Hepatocyte (in vitro differentiated cells): ENCODE measurements around the gene BGN. TPM values are rescaled to one million over a fixed set of nuclear protein-coding genes. Genes with fewer than 3 reads are reported as not detected.

Source experiments
- DNase-seq: peaks from one replicate; pipeline ENCODE4 v3.0.0-alpha.2; 2016; ENCODE audit warnings: low spot score
- H2AFZ ChIP-seq: fragments of 200-600 bp; sonication (generic); 2 replicates; pipeline ENCODE4 v1.6.0; 2016; ENCODE audit warnings: antibody characterized with exemption, mild to moderate bottlenecking
- H3K27ac ChIP-seq: fragments of 200-600 bp; sonication (generic); 2 replicates; pipeline ENCODE4 v1.5.1; 2016; ENCODE audit warnings: mild to moderate bottlenecking
- H3K27me3 ChIP-seq: fragments of 200-600 bp; sonication (generic); 2 replicates; pipeline ENCODE4 v1.6.1; 2016
- H3K36me3 ChIP-seq: fragments of 200-600 bp; sonication (generic); replicated peaks from 2 replicates; pipeline ENCODE4 v1.5.1; 2016; ENCODE audit warnings: low read depth; ENCODE audit not compliant: insufficient read depth
- H3K4me1 ChIP-seq: fragments of 200-600 bp; sonication (generic); 2 replicates; pipeline ENCODE4 v1.5.1; 2016; ENCODE audit warnings: mild to moderate bottlenecking, moderate library complexity; ENCODE audit not compliant: insufficient read depth
- H3K4me2 ChIP-seq: fragments of 200-600 bp; sonication (generic); 2 replicates; pipeline ENCODE4 v1.6.0; 2016
- H3K4me3 ChIP-seq: fragments of 200-600 bp; sonication (generic); 2 replicates; pipeline ENCODE4 v1.5.1; 2016; ENCODE audit warnings: mild to moderate bottlenecking
- H3K79me2 ChIP-seq: fragments of 200-600 bp; sonication (generic); 2 replicates; pipeline ENCODE4 v1.6.0; 2017; ENCODE audit warnings: mild to moderate bottlenecking
- H3K9me2 ChIP-seq: fragments of 200-600 bp; sonication (generic); replicated peaks from 2 replicates; pipeline ENCODE4 v1.6.0; 2017; ENCODE audit warnings: mild to moderate bottlenecking; ENCODE audit not compliant: insufficient read depth
- H3K9me3 ChIP-seq: fragments of 200-600 bp; sonication (generic); 2 replicates; pipeline ENCODE4 v1.5.1; 2016; ENCODE audit warnings: low read depth, mild to moderate bottlenecking
- H4K20me1 ChIP-seq: fragments of 200-600 bp; sonication (generic); 2 replicates; pipeline ENCODE4 v1.6.0; 2016; ENCODE audit warnings: mild to moderate bottlenecking; ENCODE audit not compliant: insufficient read depth, poor library complexity, severe bottlenecking
- EZH2 ChIP-seq: fragments of 200-600 bp; sonication (generic); IDR thresholded peaks from 2 replicates; pipeline ENCODE4 v1.6.1; 2016; ENCODE audit warnings: antibody characterized with exemption, mild to moderate bottlenecking, borderline replicate concordance
- EZH2phosphoT487 ChIP-seq: fragments of 200-600 bp; sonication (generic); IDR thresholded peaks from one replicate; pipeline ENCODE4 v1.6.1; 2018; ENCODE audit warnings: antibody characterized with exemption, mild to moderate bottlenecking, low read depth, moderate library complexity; ENCODE audit not compliant: unreplicated experiment, severe bottlenecking
- WGBS: methylation state at CpG from one replicate; pipeline ENCODE4 v1.1.6; 2016; ENCODE audit warnings: low lambda C conversion rate; ENCODE audit errors: missing lambda C conversion rate; 5-methylcytosine and 5-hydroxymethylcytosine counted together
- polyA plus RNA-seq: library from polyadenylated mRNA; unstranded; fragments of >200 nt; fragmentation: Nextera tagmentation; extraction: Ambion mirVana; gene quantifications from 2 replicates; pipeline ENCODE4 v1.2.1, GENCODE V29; 2016
- total RNA-seq: library from RNA; depleted of rRNA; stranded (reverse); fragments of >200 nt; gene quantifications from 2 replicates; pipeline ENCODE4 v1.2.3, GENCODE V29; 2014
- TF ChIP-seq, protein P1 (sequence below): fragments of 200-600 bp; sonication (generic); IDR thresholded peaks from 2 replicates; pipeline ENCODE4 v1.5.1; 2016; ENCODE audit warnings: antibody characterized with exemption, mild to moderate bottlenecking; ENCODE audit not compliant: poor library complexity

BGN gene
- total and polyA plus RNA-seq, 2 experiments from 2014 or later = 14.5 to 27.5 TPM

DNA sequence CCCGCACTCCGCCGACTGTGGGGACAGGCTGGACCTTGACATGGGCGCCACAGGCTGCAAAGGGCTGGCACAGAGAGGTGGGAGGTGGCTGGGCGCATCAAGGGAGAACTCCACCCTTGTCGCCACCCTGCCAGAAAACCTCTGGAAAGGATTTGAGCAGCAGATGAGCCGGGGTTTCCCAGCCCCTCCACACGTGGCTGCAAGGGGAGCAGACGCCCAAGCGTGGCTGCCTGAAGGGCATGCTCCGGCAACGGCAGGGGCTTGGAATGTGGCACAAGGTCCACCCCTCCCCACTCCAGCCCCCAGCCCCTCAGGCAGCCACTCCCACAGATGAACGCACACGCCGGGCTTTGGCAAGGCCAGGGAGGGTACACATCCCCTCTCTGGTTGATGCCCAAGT, 4.6 kb downstream of the BGN start:
- Histone ChIP-seq H3K4me3 (no peak overlapping the region), H3K36me3 (no peaks in the 10 kb centered on the region), H3K27me3 (no peaks in the 10 kb centered on the region), H3K4me2 (no peak overlapping the region), H3K9me2 (no peaks in the 10 kb centered on the region), H2AFZ (no peak overlapping the region), H4K20me1 (no peaks in the 10 kb centered on the region), H3K4me1 (no peaks in the 10 kb centered on the region), H3K27ac (no peak overlapping the region), H3K9me3 (no peaks in the 10 kb centered on the region), H3K79me2 (no peaks in the 10 kb centered on the region)
- WGBS = 78% methylated on average over 15 of the region's 15 CpGs
- TF ChIP-seq EZH2 (no peak), EZH2phosphoT487 (no peak)
- TF ChIP-seq, protein P1, sequence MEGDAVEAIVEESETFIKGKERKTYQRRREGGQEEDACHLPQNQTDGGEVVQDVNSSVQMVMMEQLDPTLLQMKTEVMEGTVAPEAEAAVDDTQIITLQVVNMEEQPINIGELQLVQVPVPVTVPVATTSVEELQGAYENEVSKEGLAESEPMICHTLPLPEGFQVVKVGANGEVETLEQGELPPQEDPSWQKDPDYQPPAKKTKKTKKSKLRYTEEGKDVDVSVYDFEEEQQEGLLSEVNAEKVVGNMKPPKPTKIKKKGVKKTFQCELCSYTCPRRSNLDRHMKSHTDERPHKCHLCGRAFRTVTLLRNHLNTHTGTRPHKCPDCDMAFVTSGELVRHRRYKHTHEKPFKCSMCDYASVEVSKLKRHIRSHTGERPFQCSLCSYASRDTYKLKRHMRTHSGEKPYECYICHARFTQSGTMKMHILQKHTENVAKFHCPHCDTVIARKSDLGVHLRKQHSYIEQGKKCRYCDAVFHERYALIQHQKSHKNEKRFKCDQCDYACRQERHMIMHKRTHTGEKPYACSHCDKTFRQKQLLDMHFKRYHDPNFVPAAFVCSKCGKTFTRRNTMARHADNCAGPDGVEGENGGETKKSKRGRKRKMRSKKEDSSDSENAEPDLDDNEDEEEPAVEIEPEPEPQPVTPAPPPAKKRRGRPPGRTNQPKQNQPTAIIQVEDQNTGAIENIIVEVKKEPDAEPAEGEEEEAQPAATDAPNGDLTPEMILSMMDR = no peak
- no peak for DNase-seq

DNA sequence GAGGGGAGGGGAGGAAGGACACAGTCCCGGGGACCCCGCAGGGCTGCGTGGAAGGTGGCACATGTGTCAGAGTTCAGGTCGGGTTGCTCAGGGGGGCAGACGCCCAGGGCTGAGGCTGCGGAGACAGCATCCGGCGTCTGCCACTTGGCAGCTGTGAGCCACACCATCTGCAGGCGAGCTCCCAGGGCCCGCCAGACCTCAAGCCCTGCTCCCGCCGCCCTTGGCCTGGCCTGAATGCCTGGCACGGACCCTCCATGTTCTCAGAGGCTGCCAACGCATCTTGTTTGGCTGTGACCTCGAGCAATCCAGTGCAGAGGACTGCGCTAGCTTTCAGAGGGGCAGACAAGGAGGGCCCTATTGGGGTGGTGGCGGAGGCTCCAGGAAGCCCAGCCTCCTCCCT, 5.1 kb downstream of the BGN start:
- H3K4me2 ChIP-seq = no peak overlapping the region
- H4K20me1 ChIP-seq = no peaks in the 10 kb centered on the region
- no peaks in the 10 kb centered on the region for H3K9me3 ChIP-seq
- DNase-seq = no peak
- H3K4me1 ChIP-seq = no peaks in the 10 kb centered on the region
- no peaks in the 10 kb centered on the region for H3K9me2 ChIP-seq
- no peaks in the 10 kb centered on the region for H3K36me3 ChIP-seq
- 89% methylated on average over 16 of the region's 17 CpGs for WGBS
- no peaks in the 10 kb centered on the region for H3K27me3 ChIP-seq
- H2AFZ ChIP-seq = no peak overlapping the region
- H3K79me2 ChIP-seq = no peaks in the 10 kb centered on the region
- no peak overlapping the region for H3K4me3 ChIP-seq
- H3K27ac ChIP-seq = no peak overlapping the region
- TF ChIP-seq EZH2 (no peak), EZH2phosphoT487 (no peak)
- TF ChIP-seq, protein P1 = no peak

DNA sequence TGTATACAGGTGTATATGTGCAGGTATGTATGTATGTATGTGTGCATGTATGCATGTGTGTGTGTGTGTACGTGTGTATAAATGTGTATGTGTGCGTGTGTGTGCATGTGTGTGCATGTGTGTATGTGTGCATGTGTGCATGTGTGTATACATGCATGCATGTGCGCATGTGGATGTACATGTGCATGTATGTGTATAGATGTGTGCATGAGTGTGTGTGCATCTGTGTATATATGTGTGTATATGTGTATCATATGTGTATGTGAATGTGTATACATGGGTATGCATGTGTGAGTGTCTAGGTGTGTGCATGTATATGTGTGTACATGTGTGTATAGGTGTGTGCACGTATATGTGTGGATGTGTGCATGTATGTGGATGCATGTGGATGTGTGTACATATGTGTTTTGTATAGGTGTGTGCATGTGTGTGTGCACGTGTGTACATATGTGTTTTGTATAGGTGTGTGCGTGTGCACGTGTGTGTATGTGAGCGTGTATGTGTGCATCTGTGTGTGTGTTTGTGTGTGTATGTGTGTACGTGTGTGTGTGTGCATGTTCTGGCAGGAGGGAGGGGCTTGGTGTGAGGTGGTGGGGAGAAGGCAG, 6.0 kb downstream of the BGN start:
- DNase-seq = no peak
- H3K4me1 ChIP-seq = no peaks in the 10 kb centered on the region
- no peaks in the 10 kb centered on the region for H3K9me2 ChIP-seq
- H2AFZ ChIP-seq = no peak overlapping the region
- H3K9me3 ChIP-seq = no peaks in the 10 kb centered on the region
- no peaks in the 10 kb centered on the region for H3K27me3 ChIP-seq
- H3K4me2 ChIP-seq = no peak overlapping the region
- TF ChIP-seq, protein P1 = no peak
- TF ChIP-seq EZH2phosphoT487 (no peak), EZH2 (no peak)
- H4K20me1 ChIP-seq = no peaks in the 10 kb centered on the region
- no peak overlapping the region for H3K27ac ChIP-seq
- WGBS = 85% methylated on average over 9 of the region's 9 CpGs
- H3K36me3 ChIP-seq = no peaks in the 10 kb centered on the region
- H3K4me3 ChIP-seq = no peak overlapping the region
- H3K79me2 ChIP-seq = no peaks in the 10 kb centered on the region

DNA sequence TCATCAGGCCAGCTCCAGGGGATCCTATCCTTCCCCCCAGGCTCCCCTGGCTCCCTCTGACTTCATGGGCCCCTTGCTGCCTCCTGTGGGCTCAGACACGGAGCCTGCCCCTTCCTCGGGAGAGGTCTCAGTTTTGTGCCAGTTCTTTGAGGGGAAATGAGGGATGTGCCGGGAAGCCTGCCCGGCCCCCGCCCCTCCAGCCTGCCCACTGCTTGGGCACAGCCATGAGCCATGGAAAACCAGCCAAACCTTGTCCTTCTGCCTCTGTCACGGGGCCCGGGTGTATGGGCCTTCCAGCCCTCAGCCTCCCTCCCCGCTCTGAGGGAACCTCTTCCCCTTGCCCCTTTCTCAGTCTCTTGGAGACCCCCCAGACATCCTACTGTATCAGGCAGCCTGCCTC, 6.8 kb downstream of the BGN start:
- Histone ChIP-seq H3K9me3 (no peaks in the 10 kb centered on the region), H3K4me1 (no peaks in the 10 kb centered on the region), H3K4me3 (no peak overlapping the region), H3K79me2 (no peaks in the 10 kb centered on the region), H4K20me1 (no peaks in the 10 kb centered on the region), H3K36me3 (no peaks in the 10 kb centered on the region), H3K27ac (no peak overlapping the region), H3K27me3 (no peaks in the 10 kb centered on the region), H3K9me2 (no peaks in the 10 kb centered on the region), H3K4me2 (no peak overlapping the region), H2AFZ (no peak overlapping the region)
- 86% methylated on average over 5 of the region's 8 CpGs for WGBS
- TF ChIP-seq EZH2 (no peak), EZH2phosphoT487 (no peak)
- TF ChIP-seq, protein P1 = no peak
- DNase-seq = no peak
